Body of pancreas (tissue), 4 donors: ENCODE data around the gene MIOS. TPM values are rescaled to one million over a fixed set of nuclear protein-coding genes. Genes with fewer than 3 reads are reported as not detected.

Source experiments
- ATAC-seq: fragments of 150-250 bp; one replicate; pipeline ENCODE4 v1.9.1; 2016
- DNase-seq, 4 donors: peaks; one replicate each; pipeline ENCODE4 v3.0.0-alpha.2; 2019
- H3K27ac ChIP-seq, 4 donors: fragments of 200-600 bp; sonication (generic); 1 replicate in 3 of 4; 2 replicates in 1 of 4; pipeline versions ENCODE4 v1.5.1 to v1.6.1; 2016 to 2019; ENCODE audit warnings: mild to moderate bottlenecking in 1 of 4, mixed read lengths in 1 of 4, moderate library complexity in 1 of 4
- H3K27me3 ChIP-seq, 2 donors: fragments of 200-600 bp; sonication (generic); one replicate each; pipeline ENCODE4 v1.6.0; 2016; ENCODE audit warnings: mild to moderate bottlenecking in 1 of 2
- H3K36me3 ChIP-seq, 2 donors: fragments of 200-600 bp; sonication (generic); replicated peaks in 1 of 2; 2 replicates each; pipeline ENCODE4 v1.5.1; 2016; ENCODE audit warnings: low read depth in 2 of 2; ENCODE audit not compliant: insufficient read depth in 1 of 2
- H3K4me1 ChIP-seq: fragments of 200-600 bp; sonication (generic); one replicate; pipeline ENCODE4 v1.6.0; 2016
- H3K4me3 ChIP-seq, 2 donors: fragments of 200-600 bp; sonication (generic); 1 replicate in 1 of 2; 2 replicates in 1 of 2; pipeline ENCODE4 v1.5.1; 2016 to 2019
- H3K9me3 ChIP-seq, 3 donors: fragments of 200-600 bp; sonication (generic); 1 replicate in 2 of 3; 2 replicates in 1 of 3; pipeline ENCODE4 v1.5.1; 2016
- CTCF ChIP-seq, 7 experiments: fragments of 450-650 bp in 4 of 7; fragments of 200-600 bp in 3 of 7; sonication (generic) in 3 of 7; IDR thresholded peaks; one replicate each; pipeline ENCODE4 v1.5.1; 2016 to 2019; ENCODE audit warnings: antibody characterized with exemption in 7 of 7
- POLR2A ChIP-seq, 3 donors: fragments of 450-650 bp; IDR thresholded peaks; one replicate each; pipeline ENCODE4 v1.6.1; 2016; ENCODE audit warnings: antibody characterized with exemption in 3 of 3, mild to moderate bottlenecking in 2 of 3
- WGBS, 2 donors: methylation state at CpG; one replicate each; pipeline ENCODE4 v1.1.5; 2017; 5-methylcytosine and 5-hydroxymethylcytosine counted together
- intact Hi-C: fragments of 100-400 bp; cut with DNase I; formaldehyde crosslinking; loops from one replicate; pipeline ENCODE4 v1.15.1; 2023
- total RNA-seq, 2 donors: library from RNA; depleted of rRNA; stranded (reverse); fragments of >200 nt; gene quantifications; one replicate each; pipeline ENCODE4 v1.1.0, GENCODE V29; 2016

MIOS gene
- total RNA-seq, 2 donors from 2014 or later = 42.5 to 44.6 TPM

- H3K27ac ChIP-seq = no peak overlapping the region
- H3K27me3 ChIP-seq = no peaks in the 10 kb centered on the region
- no peak for DNase-seq
- no peak overlapping the region for H3K4me3 ChIP-seq
- intact Hi-C loops = no loop called here
- no peak for TF ChIP-seq POLR2A (IDR thresholded peaks at IDR 0.05)
- no peak for TF ChIP-seq CTCF (IDR thresholded peaks at IDR 0.05)
- ATAC-seq = no peak
- 66 to 70% methylated on average over 1 of the region's 1 CpG for WGBS, 2 donors
- no peaks in the 10 kb centered on the region for H3K36me3 ChIP-seq
- no peaks in the 10 kb centered on the region for H3K9me3 ChIP-seq
- no peaks in the 10 kb centered on the region for H3K4me1 ChIP-seq
Measured at GRCh38 chr7:7628476-7628875, 61.8 kb downstream of the MIOS start.

- TF ChIP-seq CTCF (IDR thresholded peaks at IDR 0.05) (no peak), POLR2A (IDR thresholded peaks at IDR 0.05) (no peak)
- Histone ChIP-seq H3K27me3 (no peaks in the 10 kb centered on the region), H3K4me1 (no peaks in the 10 kb centered on the region), H3K4me3 (no peak overlapping the region), H3K9me3 (no peaks in the 10 kb centered on the region), H3K36me3 (no peaks in the 10 kb centered on the region), H3K27ac (no peak overlapping the region)
- no peak for DNase-seq
- no peak for ATAC-seq
- 94% methylated on average over 1 of the region's 1 CpG for WGBS, 2 donors
- intact Hi-C loops = no loop called here
Measured at GRCh38 chr7:7630626-7631329, 64.1 kb downstream of the MIOS start.

- TF ChIP-seq CTCF (IDR thresholded peaks at IDR 0.05) (no peak), POLR2A (IDR thresholded peaks at IDR 0.05) (no peak)
- DNase-seq (no peak), ATAC-seq (no peak)
- no peak overlapping the region for H3K4me3 ChIP-seq
- no peaks in the 10 kb centered on the region for H3K27me3 ChIP-seq
- H3K4me1 ChIP-seq = peaks cover 23% of the 10 kb centered on the region
- 15 to 16% methylated on average over 5 of the region's 5 CpGs for WGBS, 2 donors
- intact Hi-C loops = no loop called here
- peak overlapping the region in 3 of 4 donors; percentile 75 to 95 (median 93) for H3K27ac ChIP-seq
- no peaks in the 10 kb centered on the region for H3K36me3 ChIP-seq
- no peaks in the 10 kb centered on the region for H3K9me3 ChIP-seq
Measured at GRCh38 chr7:7639421-7639820, 72.7 kb downstream of the MIOS start.

GRCh38 chr7:7639847-7640220 is 73.2 kb downstream of the MIOS start:
- H3K36me3 ChIP-seq = no peaks in the 10 kb centered on the region
- no peaks in the 10 kb centered on the region for H3K27me3 ChIP-seq
- no peak for ATAC-seq
- H3K4me1 ChIP-seq = peaks cover 23% of the 10 kb centered on the region
- H3K9me3 ChIP-seq = no peaks in the 10 kb centered on the region
- TF ChIP-seq CTCF (IDR thresholded peaks at IDR 0.05) (no peak), POLR2A (IDR thresholded peaks at IDR 0.05) (no peak)
- intact Hi-C loops = no loop called here
- WGBS, 2 donors = 0 to 1% methylated on average over 19 of the region's 19 CpGs
- peak overlapping the region; percentile 61 to 95 (median 84) for H3K27ac ChIP-seq
- DNase-seq = peak in 2 of 4 donors; percentile 21 to 28
- peak overlapping the region; percentile 45 to 79 for H3K4me3 ChIP-seq
